HEK293T (cell line): ENCODE results near the gene AKAP7.
"Not testable (repeated sequence)": the region's sequence is repeated elsewhere in the genome, so short reads cannot be mapped to it uniquely, and the experiment has no call there.

Experiments
- CTCF ChIA-PET: fragments of 350-600 bp; formaldehyde crosslinking; extraction: SDS; loops from one replicate; lab custom pipeline; 2021; ENCODE audit warnings: antibody characterized with exemption, inconsistent platforms; lab: Yijun Ruan, JAX
- POLR2A ChIA-PET: fragments of 350-600 bp; formaldehyde crosslinking; extraction: SDS; loops from one replicate; lab custom pipeline; 2020; ENCODE audit warnings: antibody characterized with exemption, inconsistent platforms; lab: Yijun Ruan, JAX
- DNase-seq: peaks from one replicate; pipeline ENCODE4 v3.0.0; 2012; ENCODE audit warnings: mixed read lengths; ENCODE audit errors: extremely low spot score
- ARNT ChIP-seq: fragments of 450-650 bp; IDR thresholded peaks from 2 replicates; pipeline ENCODE4 v1.6.1; 2017; ENCODE audit warnings: mild to moderate bottlenecking
- BHLHE40 ChIP-seq: fragments of 450-650 bp; IDR thresholded peaks from 2 replicates; pipeline ENCODE4 v1.6.1; 2016; ENCODE audit warnings: mild to moderate bottlenecking, moderate library complexity, borderline replicate concordance
- CTBP1 ChIP-seq: fragments of 450-650 bp; IDR thresholded peaks from 2 replicates; pipeline ENCODE4 v1.6.1; 2016; ENCODE audit warnings: borderline replicate concordance
- ELF4 ChIP-seq: fragments of 450-650 bp; IDR thresholded peaks from 2 replicates; pipeline ENCODE4 v1.6.1; 2017; ENCODE audit warnings: antibody characterized with exemption
- FOXA1 ChIP-seq: fragments of 450-650 bp; IDR thresholded peaks from 2 replicates; pipeline ENCODE4 v1.6.1; 2016; ENCODE audit warnings: mild to moderate bottlenecking
- FOXK2 ChIP-seq: fragments of 450-650 bp; IDR thresholded peaks from 2 replicates; pipeline ENCODE4 v1.6.1; 2016; ENCODE audit warnings: mild to moderate bottlenecking
- FOXM1 ChIP-seq: fragments of 450-650 bp; IDR thresholded peaks from 2 replicates; pipeline ENCODE4 v1.6.1; 2017; ENCODE audit warnings: mild to moderate bottlenecking, borderline replicate concordance
- HDGF ChIP-seq: fragments of 450-650 bp; IDR thresholded peaks from 2 replicates; pipeline ENCODE4 v1.6.1; 2017; ENCODE audit warnings: antibody characterized with exemption, borderline replicate concordance
- L3MBTL2 ChIP-seq: fragments of 450-650 bp; conservative IDR thresholded peaks from 2 replicates; pipeline ENCODE4 v1.6.1; 2016; ENCODE audit warnings: mild to moderate bottlenecking
- LEF1 ChIP-seq: fragments of 450-650 bp; IDR thresholded peaks from 2 replicates; pipeline ENCODE4 v1.6.1; 2017; ENCODE audit warnings: mild to moderate bottlenecking, borderline replicate concordance
- NFRKB ChIP-seq: fragments of 450-650 bp; IDR thresholded peaks from 2 replicates; pipeline ENCODE4 v1.6.1; 2016; ENCODE audit warnings: mild to moderate bottlenecking, moderate library complexity
- SP1 ChIP-seq: fragments of 450-650 bp; IDR thresholded peaks from 2 replicates; pipeline ENCODE4 v1.6.1; 2017
- SUZ12 ChIP-seq: fragments of 450-650 bp; IDR thresholded peaks from 2 replicates; pipeline ENCODE4 v1.6.1; 2016; ENCODE audit warnings: mild to moderate bottlenecking
- TARDBP ChIP-seq: fragments of 450-650 bp; IDR thresholded peaks from 2 replicates; pipeline ENCODE4 v1.6.1; 2016
- ZNF384 ChIP-seq: fragments of 450-650 bp; IDR thresholded peaks from 2 replicates; pipeline ENCODE4 v1.6.1; 2016
- TF ChIP-seq, protein P1 (sequence below): fragments of 450-650 bp; IDR thresholded peaks from 2 replicates; pipeline ENCODE4 v1.6.1; 2016

AKAP7 gene

DNA sequence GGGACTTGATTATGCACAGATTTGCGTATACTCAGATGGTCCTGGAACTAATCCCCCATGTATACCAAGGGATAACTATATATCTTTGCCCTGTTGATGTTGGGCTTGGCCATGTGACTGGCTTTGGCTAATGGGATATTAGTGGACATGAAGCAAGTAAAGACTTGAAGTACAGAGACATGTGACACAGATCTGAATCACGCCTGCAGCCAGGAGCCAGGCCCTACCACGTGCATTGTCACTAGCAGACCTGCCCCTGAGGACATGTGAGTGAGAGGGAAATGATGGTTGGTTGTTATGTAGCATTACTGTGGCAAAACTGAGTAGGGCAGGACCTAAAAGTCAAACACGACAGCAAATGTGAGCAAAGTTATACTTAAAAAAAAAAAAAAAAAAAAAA, 155.7 kb downstream of the AKAP7 start:
- TF ChIP-seq ZNF384 (no peak), ARNT (no peak), L3MBTL2 (no peak), FOXA1 (no peak), FOXM1 (no peak), SUZ12 (no peak), NFRKB (no peak), CTBP1 (no peak), FOXK2 (no peak), LEF1 (no peak), HDGF (no peak), TARDBP (no peak), ELF4 (no peak), BHLHE40 (no peak), SP1 (no peak)
- no peak for DNase-seq
- POLR2A ChIA-PET: no interaction called here

DNA sequence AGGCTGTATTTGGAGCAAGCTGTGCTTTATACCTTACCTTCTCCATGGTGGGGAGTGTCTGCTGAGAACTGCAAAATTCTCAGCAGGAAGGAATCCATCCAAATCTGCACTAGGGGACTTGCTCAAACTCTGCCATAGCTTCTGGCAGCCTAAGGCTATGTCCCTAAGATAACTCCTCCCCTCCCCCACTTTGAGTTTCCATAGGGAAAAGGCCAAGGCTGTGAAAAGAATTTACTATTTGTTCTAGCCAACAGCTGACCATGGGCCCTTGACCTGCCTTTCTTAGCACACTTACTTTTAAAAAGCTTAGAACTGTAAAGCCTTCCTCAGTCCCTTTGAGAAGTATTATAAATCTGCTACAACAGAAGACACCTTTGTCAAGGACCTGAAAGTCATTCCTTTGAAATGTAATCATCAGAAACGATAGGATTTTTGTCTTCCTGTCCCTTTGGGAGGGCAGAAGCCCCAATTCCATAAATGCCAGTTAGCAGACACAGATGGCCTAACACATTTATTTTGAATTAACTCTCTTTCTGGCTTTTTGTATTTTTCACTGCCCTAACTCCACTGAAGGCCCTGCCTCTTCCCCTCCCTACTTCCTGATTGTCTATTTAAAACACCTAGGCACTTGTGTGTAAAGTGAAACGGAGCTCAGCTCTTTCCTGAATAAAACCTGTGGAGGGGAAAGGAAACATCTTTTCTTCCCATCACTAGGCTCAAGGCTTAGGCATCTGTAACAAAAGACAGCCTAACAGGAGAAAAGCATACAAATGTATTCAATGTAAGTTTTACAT, 157.1 kb downstream of the AKAP7 start:
- TF ChIP-seq ZNF384: no peak
- TF ChIP-seq ARNT: no peak
- no peak for TF ChIP-seq NFRKB
- no peak for TF ChIP-seq ELF4
- ChIA-PET CTCF (no interaction called here), POLR2A (no interaction called here)
- no peak for DNase-seq

More for the DNA sequence above, 155.7 kb downstream of the AKAP7 start:
- CTCF ChIA-PET: no interaction called here

DNA sequence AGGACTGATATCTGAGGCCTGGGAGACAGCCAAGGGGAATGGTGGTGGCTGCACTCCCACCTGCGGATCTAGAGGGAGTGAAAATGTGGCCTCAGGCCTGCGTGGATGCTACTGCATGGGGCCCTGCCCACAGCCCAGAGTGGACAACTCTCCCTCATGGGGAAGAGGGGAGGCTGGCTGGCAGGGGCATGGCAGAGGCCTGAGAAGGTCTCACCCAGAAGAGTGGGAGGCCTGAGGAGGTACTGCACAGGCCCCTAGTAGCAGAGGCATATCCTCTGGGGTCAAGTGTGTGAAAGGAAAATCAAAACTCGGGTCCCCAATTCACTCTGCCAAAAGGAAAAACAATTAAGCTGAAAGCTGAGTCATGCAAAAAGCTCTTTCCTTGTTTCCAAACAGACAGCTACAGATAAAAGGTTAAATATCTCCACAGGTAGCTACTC, 158.2 kb downstream of the AKAP7 start:
- CTCF ChIA-PET: no interaction called here
- TF ChIP-seq FOXK2 (no peak), LEF1 (no peak), SP1 (no peak), HDGF (no peak), ELF4 (no peak), ZNF384 (no peak), CTBP1 (no peak), FOXM1 (no peak), FOXA1 (no peak), TARDBP (no peak), NFRKB (no peak), ARNT (no peak), L3MBTL2 (no peak), SUZ12 (no peak), BHLHE40 (no peak)
- TF ChIP-seq, protein P1, sequence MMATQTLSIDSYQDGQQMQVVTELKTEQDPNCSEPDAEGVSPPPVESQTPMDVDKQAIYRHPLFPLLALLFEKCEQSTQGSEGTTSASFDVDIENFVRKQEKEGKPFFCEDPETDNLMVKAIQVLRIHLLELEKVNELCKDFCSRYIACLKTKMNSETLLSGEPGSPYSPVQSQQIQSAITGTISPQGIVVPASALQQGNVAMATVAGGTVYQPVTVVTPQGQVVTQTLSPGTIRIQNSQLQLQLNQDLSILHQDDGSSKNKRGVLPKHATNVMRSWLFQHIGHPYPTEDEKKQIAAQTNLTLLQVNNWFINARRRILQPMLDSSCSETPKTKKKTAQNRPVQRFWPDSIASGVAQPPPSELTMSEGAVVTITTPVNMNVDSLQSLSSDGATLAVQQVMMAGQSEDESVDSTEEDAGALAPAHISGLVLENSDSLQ: no peak
- POLR2A ChIA-PET: no interaction called here

DNA sequence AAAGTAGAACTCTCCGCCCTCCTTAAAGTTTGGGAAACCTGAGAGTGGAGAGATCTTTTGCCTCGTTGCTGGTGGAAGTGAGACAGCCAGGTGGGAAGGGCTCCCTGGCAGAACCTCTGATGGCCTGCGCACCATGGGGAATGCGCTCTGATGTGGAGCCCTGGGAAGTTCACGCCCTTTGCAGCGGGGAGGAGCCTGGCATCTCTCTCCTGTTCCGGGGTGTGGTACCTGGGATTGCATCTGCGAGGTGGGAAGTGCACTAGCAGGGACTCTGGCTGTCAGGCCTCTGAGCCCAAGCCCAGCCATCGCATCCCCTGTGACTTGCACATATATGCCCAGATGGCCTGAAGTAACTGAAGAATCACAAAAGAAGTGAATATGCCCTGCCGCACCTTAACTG, 159.8 kb downstream of the AKAP7 start:
- ChIA-PET POLR2A (no interaction called here), CTCF (interaction anchor here (0.7 kb wide), 1 partner anchor 113 kb away, joined by 3 read pairs; no protein-coding TSS in a partner anchor)
- TF ChIP-seq L3MBTL2 (no peak), FOXA1 (no peak), TARDBP (no peak), NFRKB (no peak), SP1 (no peak), ZNF384 (no peak), BHLHE40 (no peak), ELF4 (no peak), LEF1 (no peak), FOXK2 (no peak), SUZ12 (no peak)
- TF ChIP-seq, protein P1: no peak
- DNase-seq: no peak

More for the DNA sequence above, 158.2 kb downstream of the AKAP7 start:
- no peak for DNase-seq

DNA sequence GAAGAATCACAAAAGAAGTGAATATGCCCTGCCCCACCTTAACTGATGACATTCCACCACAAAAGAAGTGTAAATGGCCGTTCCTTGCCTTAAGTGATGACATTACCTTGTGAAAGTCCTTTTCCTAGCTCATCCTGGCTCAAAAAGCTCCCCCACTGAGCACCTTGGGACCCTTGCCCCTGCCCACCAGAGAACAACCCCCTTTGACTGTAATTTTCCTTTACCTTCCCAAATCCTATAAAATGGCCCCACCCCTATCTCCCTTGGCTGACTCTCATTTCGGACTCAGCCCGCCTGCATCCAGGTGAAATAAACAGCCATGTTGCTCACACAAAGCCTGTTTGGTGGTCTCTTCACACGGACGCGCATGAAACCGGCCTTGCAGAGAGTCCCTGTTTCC, 165.6 kb downstream of the AKAP7 start:
- POLR2A ChIA-PET, CTCF ChIA-PET, DNase-seq: not testable (repeated sequence)

DNA sequence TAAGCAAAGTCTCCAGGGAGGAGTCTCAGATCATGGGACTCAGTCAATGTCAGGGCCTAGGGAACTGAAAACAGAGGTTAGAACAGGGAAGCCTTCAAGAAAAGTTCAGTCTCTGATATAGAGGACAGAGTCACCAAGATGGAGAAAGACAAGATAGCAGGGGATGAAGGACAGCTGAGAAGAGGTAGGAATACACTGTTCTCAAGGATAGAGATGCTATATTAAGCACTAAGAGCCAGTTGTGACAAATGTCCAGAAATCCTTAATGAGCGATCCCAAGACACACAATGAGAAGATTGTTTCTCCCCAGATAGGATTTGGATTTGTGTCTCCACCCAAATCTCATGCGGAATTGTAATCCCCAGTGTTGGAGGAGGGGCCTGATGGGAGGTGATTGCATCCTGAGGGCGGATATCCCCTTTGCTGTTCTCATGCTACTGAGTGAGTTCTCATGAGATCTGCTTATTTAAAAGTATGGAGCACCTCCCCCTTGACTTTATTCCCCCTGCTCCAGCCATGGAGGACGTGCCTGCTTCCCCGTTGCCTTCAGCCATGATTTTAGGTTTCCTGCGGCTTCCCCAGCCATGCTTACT, 168.2 kb downstream of the AKAP7 start:
- TF ChIP-seq BHLHE40: no peak
- TF ChIP-seq L3MBTL2: no peak
- no peak for TF ChIP-seq FOXM1
- TF ChIP-seq SUZ12: no peak
- no peak for TF ChIP-seq FOXA1
- TF ChIP-seq CTBP1: no peak
- TF ChIP-seq ARNT: no peak
- no peak for TF ChIP-seq ELF4
- no peak for TF ChIP-seq HDGF
- no peak for TF ChIP-seq TARDBP
- TF ChIP-seq, protein P1: no peak
- DNase-seq: no peak
- ChIA-PET CTCF (no interaction called here), POLR2A (no interaction called here)
